H9 (cell line): ENCODE measurements around the gene DNAJB11. TPM values are rescaled to one million over a fixed set of nuclear protein-coding genes. Genes with fewer than 3 reads are reported as not detected.

Experiments used
- DNase-seq: peaks from one replicate; pipeline ENCODE4 v3.0.0-alpha.2; 2017
- H2AFZ ChIP-seq: one replicate; pipeline ENCODE4 v1.6.1; 2013; ENCODE audit warnings: mild to moderate bottlenecking, low read length, control low read depth, moderate library complexity
- H2AK5ac ChIP-seq: 2 replicates; pipeline ENCODE4 v1.6.1; 2013; ENCODE audit warnings: low read length, control low read depth, mixed read lengths; ENCODE audit not compliant: insufficient read length
- H2BK120ac ChIP-seq: one replicate; pipeline ENCODE4 v1.6.1; 2013; ENCODE audit warnings: low read depth, mild to moderate bottlenecking, low read length, control low read depth, inconsistent platforms; ENCODE audit not compliant: poor library complexity, severe bottlenecking
- H2BK12ac ChIP-seq: 2 replicates; pipeline ENCODE4 v1.6.1; 2013; ENCODE audit warnings: low read length, control low read depth, mixed read lengths, low read depth; ENCODE audit not compliant: insufficient read length
- H2BK15ac ChIP-seq: 2 replicates; pipeline ENCODE4 v1.6.1; 2013; ENCODE audit warnings: low read depth, low read length, control low read depth
- H2BK20ac ChIP-seq: one replicate; pipeline ENCODE4 v1.6.1; 2013; ENCODE audit warnings: low read depth, mild to moderate bottlenecking, low read length, control low read depth, inconsistent platforms; ENCODE audit not compliant: poor library complexity, severe bottlenecking
- H2BK5ac ChIP-seq: 2 replicates; pipeline ENCODE4 v1.6.1; 2013; ENCODE audit warnings: low read length, control low read depth, mixed read lengths; ENCODE audit not compliant: insufficient read length
- H3K14ac ChIP-seq: 2 replicates; pipeline ENCODE4 v1.6.1; 2013; ENCODE audit warnings: low read length, control low read depth; ENCODE audit not compliant: insufficient read depth
- H3K18ac ChIP-seq: 2 replicates; pipeline ENCODE4 v1.6.1; 2013; ENCODE audit warnings: low read depth, mild to moderate bottlenecking, mixed read lengths, low read length, control low read depth; ENCODE audit not compliant: insufficient read length
- H3K23ac ChIP-seq: 2 replicates; pipeline ENCODE4 v1.6.1; 2013; ENCODE audit warnings: low read length, control low read depth, mixed read lengths, low read depth; ENCODE audit not compliant: insufficient read length
- H3K23me2 ChIP-seq: 2 replicates; pipeline ENCODE4 v1.6.1; 2013; ENCODE audit warnings: low read depth, mild to moderate bottlenecking, mixed read lengths, low read length, control low read depth; ENCODE audit not compliant: insufficient read length, poor library complexity, severe bottlenecking
- H3K27ac ChIP-seq: 2 replicates; pipeline ENCODE4 v1.5.1; 2013; ENCODE audit warnings: low read length, control low read depth, mixed read lengths, low read depth; ENCODE audit not compliant: insufficient read length
- H3K27me3 ChIP-seq: 2 replicates; pipeline ENCODE4 v1.6.1; 2013; ENCODE audit warnings: low read length, control low read depth, inconsistent platforms; ENCODE audit not compliant: insufficient read depth
- H3K4ac ChIP-seq: 2 replicates; pipeline ENCODE4 v1.6.1; 2013; ENCODE audit warnings: low read depth, mild to moderate bottlenecking, control low read depth, inconsistent platforms, low read length, moderate library complexity
- H3K4me1 ChIP-seq: 2 replicates; pipeline ENCODE4 v1.6.1; 2013; ENCODE audit warnings: low read length, control low read depth, inconsistent platforms; ENCODE audit not compliant: insufficient read depth
- H3K4me2 ChIP-seq: 2 replicates; pipeline ENCODE4 v1.6.1; 2013; ENCODE audit warnings: low read length, control low read depth, mixed read lengths; ENCODE audit not compliant: insufficient read length, insufficient read depth
- H3K56ac ChIP-seq: 2 replicates; pipeline ENCODE4 v1.6.1; 2013; ENCODE audit warnings: low read depth, mild to moderate bottlenecking, mixed read lengths, low read length, control low read depth; ENCODE audit not compliant: insufficient read length
- H3K79me1 ChIP-seq: 2 replicates; pipeline ENCODE4 v1.6.1; 2013; ENCODE audit warnings: low read depth, mild to moderate bottlenecking, moderate library complexity, low read length, control low read depth, inconsistent platforms; ENCODE audit not compliant: insufficient read depth, poor library complexity, severe bottlenecking
- H3K79me2 ChIP-seq: 2 replicates; pipeline ENCODE4 v1.6.1; 2013; ENCODE audit warnings: low read length, control low read depth, inconsistent platforms; ENCODE audit not compliant: insufficient read depth
- H3K9ac ChIP-seq: 2 replicates; pipeline ENCODE4 v1.6.1; 2013; ENCODE audit warnings: low read length, control low read depth, mixed read lengths; ENCODE audit not compliant: insufficient read length; ENCODE audit errors: extremely low read depth
- H3K9me3 ChIP-seq: one replicate; pipeline ENCODE4 v1.6.1; 2013; ENCODE audit warnings: low read depth, low read length, inconsistent platforms; ENCODE audit not compliant: control insufficient read depth
- H3T11ph ChIP-seq: one replicate; pipeline ENCODE4 v1.6.1; 2013; ENCODE audit warnings: mild to moderate bottlenecking, low read length, control low read depth, inconsistent platforms
- H4K20me1 ChIP-seq: one replicate; pipeline ENCODE4 v1.6.1; 2013; ENCODE audit not compliant: control insufficient read depth, insufficient read length, insufficient read depth
- H4K5ac ChIP-seq: 2 replicates; pipeline ENCODE4 v1.6.1; 2013; ENCODE audit warnings: low read depth, mild to moderate bottlenecking, mixed read lengths, low read length, control low read depth; ENCODE audit not compliant: insufficient read length
- H4K8ac ChIP-seq: replicated peaks from 2 replicates; pipeline ENCODE4 v1.6.1; 2013; ENCODE audit warnings: low read length, control low read depth, mixed read lengths, low read depth; ENCODE audit not compliant: insufficient read length
- H4K91ac ChIP-seq: 2 replicates; pipeline ENCODE4 v1.6.1; 2013; ENCODE audit warnings: low read depth, mild to moderate bottlenecking, moderate library complexity, mixed read lengths, low read length, control low read depth; ENCODE audit not compliant: insufficient read length
- H3K27ac Mint-ChIP-seq, 3 experiments: 2 replicates in 2 of 3; 3 replicates in 1 of 3; pipeline ENCODE4 v1.8.0; 2020 to 2021; ENCODE audit warnings: mixed read lengths in 3 of 3, mild to moderate bottlenecking in 1 of 3, moderate library complexity in 1 of 3
- H3K27me3 Mint-ChIP-seq: 2 replicates; pipeline ENCODE4 v1.8.0; 2021; ENCODE audit warnings: low read depth, mild to moderate bottlenecking, moderate library complexity, mixed read lengths
- H3K36me3 Mint-ChIP-seq, 3 experiments: 2 replicates in 2 of 3; 3 replicates in 1 of 3; pipeline ENCODE4 v1.8.0; 2020 to 2021; ENCODE audit warnings: low read depth in 3 of 3, mixed read lengths in 3 of 3; ENCODE audit not compliant: insufficient read depth in 1 of 3
- H3K4me1 Mint-ChIP-seq, 2 experiments: 2 replicates each; pipeline ENCODE4 v1.8.0; 2020; ENCODE audit warnings: mixed read lengths in 2 of 2
- H3K4me3 Mint-ChIP-seq, 2 experiments: 2 replicates in 1 of 2; 3 replicates in 1 of 2; pipeline ENCODE4 v1.8.0; 2020 to 2021; ENCODE audit warnings: mild to moderate bottlenecking in 2 of 2, mixed read lengths in 2 of 2, moderate library complexity in 1 of 2
- H3K9me3 Mint-ChIP-seq, 2 experiments: 2 replicates in 1 of 2; 3 replicates in 1 of 2; pipeline ENCODE4 v1.8.0; 2020; ENCODE audit warnings: mild to moderate bottlenecking in 2 of 2, mixed read lengths in 2 of 2, moderate library complexity in 1 of 2
- WGBS: extraction: QIAGEN DNeasy Blood & Tissue Kit; methylation state at CpG from one replicate; pipeline ENCODE4 v1.1.7; 2013; ENCODE audit warnings: missing lambda C conversion rate, low lambda C conversion rate, mixed read lengths; ENCODE audit not compliant: insufficient read length; ENCODE audit errors: extremely low coverage; 5-methylcytosine and 5-hydroxymethylcytosine counted together
- total RNA-seq: library from RNA; stranded (reverse); gene quantifications from 2 replicates; pipeline ENCODE4 v1.2.1, GENCODE V29; 2021
- TF ChIP-seq, protein P1 (sequence below): fragments of 200-600 bp; sonication (generic); conservative IDR thresholded peaks from 3 replicates; pipeline ENCODE4 v1.8.0; 2021; ENCODE audit warnings: antibody characterized with exemption, mild to moderate bottlenecking

Gene DNAJB11
- total RNA-seq, 1 experiment from 2014 or later: 61.2 TPM

DNA sequence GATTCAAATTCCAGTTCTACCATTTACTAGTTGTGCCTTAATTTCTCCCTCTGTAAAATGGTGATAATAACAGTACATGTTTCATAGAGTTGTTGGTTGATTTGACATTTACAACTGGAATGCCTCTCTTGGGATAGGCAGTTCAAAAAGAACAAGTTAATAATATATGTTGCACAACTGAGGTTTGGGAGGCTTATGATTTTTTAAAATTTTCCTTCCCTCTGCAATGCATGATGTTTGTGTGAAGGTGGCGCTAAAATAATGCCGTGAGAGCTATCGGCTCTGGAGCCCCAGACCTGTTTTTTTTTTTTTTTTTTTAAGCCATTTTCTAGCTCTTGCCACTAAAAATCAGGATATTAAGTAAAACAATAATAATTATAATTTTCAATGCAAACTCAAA is 18.6 kb downstream of the DNAJB11 start:
- Histone ChIP-seq H3K4me1 (no peaks in the 10 kb centered on the region), H2BK12ac (no peak overlapping the region), H3K79me1 (no peaks in the 10 kb centered on the region), H4K91ac (no peak overlapping the region), H2AK5ac (no peak overlapping the region), H4K5ac (no peak overlapping the region), H2BK15ac (no peak overlapping the region), H3K56ac (no peak overlapping the region), H3K23me2 (no peaks in the 10 kb centered on the region), H3K79me2 (no peaks in the 10 kb centered on the region), H3K23ac (no peak overlapping the region), H2BK5ac (no peak overlapping the region), H3K4me2 (no peak overlapping the region), H2BK120ac (no peak overlapping the region), H4K20me1 (no peaks in the 10 kb centered on the region), H3T11ph (no peak overlapping the region), H3K9me3 (no peaks in the 10 kb centered on the region), H3K18ac (no peak overlapping the region), H3K4ac (no peak overlapping the region), H4K8ac (no peak overlapping the region), H2AFZ (no peak overlapping the region), H3K14ac (no peak overlapping the region), H3K27me3 (no peaks in the 10 kb centered on the region), H2BK20ac (no peak overlapping the region), H3K9ac (no peak overlapping the region), H3K27ac (no peak overlapping the region)
- Mint-ChIP-seq H3K27me3 (no peaks in the 10 kb centered on the region), H3K9me3 (no peaks in the 10 kb centered on the region), H3K4me3 (no peak overlapping the region), H3K4me1 (no peaks in the 10 kb centered on the region), H3K27ac (no peak overlapping the region), H3K36me3 (peaks cover 13 to 22% (median 21%) of the 10 kb centered on the region in 3 experiments; a peak in 6 of 7 replicates)
- no peak for DNase-seq
- no CpG with 5 or more reads among the region's 3 CpGs for whole genome bisulfite sequencing
- TF ChIP-seq, protein P1, sequence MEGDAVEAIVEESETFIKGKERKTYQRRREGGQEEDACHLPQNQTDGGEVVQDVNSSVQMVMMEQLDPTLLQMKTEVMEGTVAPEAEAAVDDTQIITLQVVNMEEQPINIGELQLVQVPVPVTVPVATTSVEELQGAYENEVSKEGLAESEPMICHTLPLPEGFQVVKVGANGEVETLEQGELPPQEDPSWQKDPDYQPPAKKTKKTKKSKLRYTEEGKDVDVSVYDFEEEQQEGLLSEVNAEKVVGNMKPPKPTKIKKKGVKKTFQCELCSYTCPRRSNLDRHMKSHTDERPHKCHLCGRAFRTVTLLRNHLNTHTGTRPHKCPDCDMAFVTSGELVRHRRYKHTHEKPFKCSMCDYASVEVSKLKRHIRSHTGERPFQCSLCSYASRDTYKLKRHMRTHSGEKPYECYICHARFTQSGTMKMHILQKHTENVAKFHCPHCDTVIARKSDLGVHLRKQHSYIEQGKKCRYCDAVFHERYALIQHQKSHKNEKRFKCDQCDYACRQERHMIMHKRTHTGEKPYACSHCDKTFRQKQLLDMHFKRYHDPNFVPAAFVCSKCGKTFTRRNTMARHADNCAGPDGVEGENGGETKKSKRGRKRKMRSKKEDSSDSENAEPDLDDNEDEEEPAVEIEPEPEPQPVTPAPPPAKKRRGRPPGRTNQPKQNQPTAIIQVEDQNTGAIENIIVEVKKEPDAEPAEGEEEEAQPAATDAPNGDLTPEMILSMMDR: peak; percentile 66
